CD4-positive, alpha-beta memory T cell (primary cell): ENCODE data around the gene SMURF2. TPM values are rescaled to one million over a fixed set of nuclear protein-coding genes. Genes with fewer than 3 reads are reported as not detected.
A peak's percentile ranks its signal among the peaks of the same experiment; 100 is the strongest.

Experiments
- CTCF ChIA-PET: fragments of 350-600 bp; sonication (Branson Sonifier 250); formaldehyde crosslinking; loops from one replicate; lab custom pipeline; 2021; ENCODE audit warnings: inconsistent platforms; ENCODE audit not compliant: partially characterized antibody; lab: Charles Lee
- POLR2A ChIA-PET: fragments of 350-600 bp; sonication (Branson Sonifier 250); formaldehyde crosslinking; loops from one replicate; lab custom pipeline; 2021; ENCODE audit not compliant: partially characterized antibody; lab: Charles Lee
- DNase-seq, 5 donors: peaks; one replicate each; pipeline versions ENCODE4 v3.0.0 to v3.0.0-alpha.2; 2020 to 2022; ENCODE audit warnings: mixed read lengths in 1 of 5
- H3K27ac ChIP-seq: one replicate; pipeline ENCODE4 v1.7.0; 2013; ENCODE audit warnings: low read depth, low read length
- H3K27me3 ChIP-seq: 2 replicates; pipeline ENCODE4 v1.7.0; 2013; ENCODE audit warnings: mild to moderate bottlenecking, low read length, moderate library complexity; ENCODE audit not compliant: insufficient read depth
- H3K36me3 ChIP-seq: 2 replicates; pipeline ENCODE4 v1.7.0; 2013; ENCODE audit warnings: mild to moderate bottlenecking, low read length, moderate library complexity; ENCODE audit not compliant: insufficient read depth
- H3K4me1 ChIP-seq: 2 replicates; pipeline ENCODE4 v1.7.0; 2013; ENCODE audit warnings: mild to moderate bottlenecking, low read length, moderate library complexity; ENCODE audit not compliant: insufficient read depth
- H3K4me3 ChIP-seq, 2 donors: one replicate each; pipeline ENCODE4 v1.7.0; 2013; ENCODE audit warnings: low read length in 2 of 2, mild to moderate bottlenecking in 1 of 2
- H3K9me3 ChIP-seq, 2 donors: one replicate each; pipeline ENCODE4 v1.7.0; 2013; ENCODE audit warnings: low read length in 2 of 2, control low read depth in 1 of 2; ENCODE audit not compliant: control insufficient read depth in 1 of 2
- H3K27ac Mint-ChIP-seq, 7 donors: one replicate each; pipeline ENCODE4 v1.8.0; 2020 to 2021; ENCODE audit warnings: mixed read lengths in 7 of 7, mild to moderate bottlenecking in 6 of 7, inconsistent platforms in 3 of 7, moderate library complexity in 3 of 7
- H3K27me3 Mint-ChIP-seq, 2 donors: one replicate each; pipeline ENCODE4 v1.8.0; 2020 to 2021; ENCODE audit warnings: mixed read lengths in 2 of 2
- H3K36me3 Mint-ChIP-seq, 2 donors: one replicate each; pipeline ENCODE4 v1.8.0; 2020 to 2021; ENCODE audit warnings: mixed read lengths in 2 of 2, inconsistent platforms in 1 of 2, mild to moderate bottlenecking in 1 of 2
- H3K4me1 Mint-ChIP-seq, 4 donors: one replicate each; pipeline ENCODE4 v1.8.0; 2020 to 2021; ENCODE audit warnings: mixed read lengths in 4 of 4, mild to moderate bottlenecking in 1 of 4
- H3K4me3 Mint-ChIP-seq, 8 donors: one replicate each; pipeline ENCODE4 v1.8.0; 2020 to 2021; ENCODE audit warnings: mixed read lengths in 8 of 8, mild to moderate bottlenecking in 7 of 8, moderate library complexity in 6 of 8, inconsistent platforms in 3 of 8
- H3K9me3 Mint-ChIP-seq, 8 donors: one replicate each; pipeline ENCODE4 v1.8.0; 2020 to 2021; ENCODE audit warnings: mixed read lengths in 8 of 8, mild to moderate bottlenecking in 5 of 8, inconsistent platforms in 3 of 8, moderate library complexity in 1 of 8
- intact Hi-C: fragments of 100-400 bp; cut with micrococcal nuclease; formaldehyde crosslinking; loops from one replicate; pipeline ENCODE4 v1.15.1; 2023
- polyA plus RNA-seq, 2 donors: library from polyadenylated mRNA; unstranded; fragments of 300-500 nt; fragmentation: Illumina TruSeq; gene quantifications; one replicate each; pipeline ENCODE4 v1.2.3, GENCODE V29; 2021
- total RNA-seq, 2 experiments: library from RNA; stranded (reverse); gene quantifications; one replicate each; pipeline ENCODE4 v1.2.3, GENCODE V29; 2021

SMURF2 gene
- total and polyA plus RNA-seq, 4 experiments from 2014 or later, result 4.9 to 35.0 (median 20.3) TPM

- H3K27ac Mint-ChIP-seq, result peak overlapping the region; percentile 97 to 100 (median 100)
Observed at GRCh38 chr17:64504769-64505339, 157.3 kb downstream of the SMURF2 start.

GRCh38 chr17:64503821-64504768 is 158.0 kb downstream of the SMURF2 start:
- peaks cover 65 to 85% of the 10 kb centered on the region in 2 donors for H3K36me3 Mint-ChIP-seq
- CTCF ChIA-PET, result interaction anchor here (0.6 to 6.2 kb wide), 4 partner anchors 11 to 132 kb away, joined by 3 to 62 read pairs (median 4); no protein-coding TSS in a partner anchor
- Histone ChIP-seq H3K36me3 (peaks cover 62% of the 10 kb centered on the region), H3K9me3 (no peaks in the 10 kb centered on the region), H3K27me3 (no peaks in the 10 kb centered on the region), H3K4me3 (peak overlapping the region; percentile 67 to 97), H3K27ac (peak overlapping the region; percentile 98), H3K4me1 (peaks cover 68% of the 10 kb centered on the region)
- peaks cover 54 to 89% (median 67%) of the 10 kb centered on the region in 4 donors for H3K4me1 Mint-ChIP-seq
- peaks cover 0 to 4% of the 10 kb centered on the region in 2 donors for H3K27me3 Mint-ChIP-seq
- peak in 1 of 5 donors; percentile 17 for DNase-seq
- POLR2A ChIA-PET, result interaction anchor here (1.0 to 7.9 kb wide), 15 partner anchors 8 to 807 kb away, joined by 3 to 330 read pairs (median 29); partner anchors contain the start of genes CCDC47, DDX42, POLG2 and SMURF2
- H3K9me3 Mint-ChIP-seq, result peaks cover 0 to 41% (median under 1%) of the 10 kb centered on the region in 8 donors
- intact Hi-C loops, result loop anchor here (2.0 to 10.0 kb wide), 3 partner anchors 145 to 799 kb away; partner anchors contain the start of genes LIMD2 and SMARCD2
- peak overlapping the region; percentile 95 to 100 (median 100) for H3K4me3 Mint-ChIP-seq
- peak overlapping the region; percentile 97 to 100 (median 100) for H3K27ac Mint-ChIP-seq

More at GRCh38 chr17:64504769-64505339, 157.3 kb downstream of the SMURF2 start:
- H3K9me3 ChIP-seq, result no peaks in the 10 kb centered on the region
- peak overlapping the region; percentile 98 for H3K27ac ChIP-seq
- CTCF ChIA-PET, result interaction anchor here (0.6 to 6.2 kb wide), 5 partner anchors 8 to 85 kb away, joined by 3 to 62 read pairs (median 14); partner anchors contain the start of gene POLG2
- Mint-ChIP-seq H3K4me1 (peaks cover 53 to 89% (median 67%) of the 10 kb centered on the region in 4 donors), H3K9me3 (peaks cover 0 to 41% (median under 1%) of the 10 kb centered on the region in 8 donors), H3K36me3 (peaks cover 58 to 80% of the 10 kb centered on the region in 2 donors), H3K27me3 (peaks cover 0 to 4% of the 10 kb centered on the region in 2 donors), H3K4me3 (peak overlapping the region; percentile 95 to 100 (median 100))
- H3K36me3 ChIP-seq, result peaks cover 58% of the 10 kb centered on the region
- H3K4me1 ChIP-seq, result peaks cover 66% of the 10 kb centered on the region
- H3K4me3 ChIP-seq, result peak overlapping the region; percentile 67 to 97
- POLR2A ChIA-PET, result interaction anchor here (0.8 to 7.9 kb wide), 37 partner anchors 8 to 806 kb away, joined by 3 to 330 read pairs (median 7); partner anchors contain the start of genes CCDC47, DDX42, ICAM2 and LIMD2
- intact Hi-C loops, result loop anchor here (2.0 to 10.0 kb wide), 4 partner anchors 144 to 800 kb away; partner anchors contain the start of genes CCDC47, DDX42, LIMD2 and SMARCD2
- peak in 2 of 5 donors; percentile 30 to 31 for DNase-seq
- no peaks in the 10 kb centered on the region for H3K27me3 ChIP-seq

GRCh38 chr17:64503341-64503740 is 158.8 kb downstream of the SMURF2 start:
- Mint-ChIP-seq H3K27ac (peak overlapping the region; percentile 53 to 100 (median 91)), H3K4me1 (peaks cover 50 to 93% (median 66%) of the 10 kb centered on the region in 4 donors), H3K4me3 (peak overlapping the region in 7 of 8 donors; percentile 6 to 99 (median 57)), H3K9me3 (peaks cover 0 to 41% (median under 1%) of the 10 kb centered on the region in 8 donors), H3K36me3 (peaks cover 65 to 90% of the 10 kb centered on the region in 2 donors), H3K27me3 (peaks cover 0 to 4% of the 10 kb centered on the region in 2 donors)
- H3K9me3 ChIP-seq, result no peaks in the 10 kb centered on the region
- peak overlapping the region; percentile 98 for H3K27ac ChIP-seq
- H3K4me1 ChIP-seq, result peaks cover 70% of the 10 kb centered on the region
- H3K36me3 ChIP-seq, result peaks cover 67% of the 10 kb centered on the region
- POLR2A ChIA-PET, result interaction anchor here (1.3 to 7.9 kb wide), 4 partner anchors 12 to 806 kb away, joined by 4 to 110 read pairs (median 43); no protein-coding TSS in a partner anchor
- CTCF ChIA-PET, result interaction anchor here (1.6 to 6.2 kb wide), 2 partner anchors 11 to 83 kb away, joined by 6 to 62 read pairs; no protein-coding TSS in a partner anchor
- intact Hi-C loops, result loop anchor here (10.0 kb wide), 2 partner anchors 659 to 799 kb away; partner anchors contain the start of genes LIMD2 and SMARCD2
- no peaks in the 10 kb centered on the region for H3K27me3 ChIP-seq
- H3K4me3 ChIP-seq, result no peak overlapping the region
- peak in 1 of 5 donors; percentile 9 for DNase-seq

- DNase-seq, result peak in 1 of 5 donors; percentile 10
- Mint-ChIP-seq H3K36me3 (peaks cover 65 to 94% of the 10 kb centered on the region in 2 donors), H3K4me1 (peaks cover 53 to 93% (median 67%) of the 10 kb centered on the region in 4 donors), H3K27me3 (peaks cover 0 to 4% of the 10 kb centered on the region in 2 donors), H3K9me3 (peaks cover 0 to 41% (median under 1%) of the 10 kb centered on the region in 8 donors), H3K4me3 (peak overlapping the region in 7 of 8 donors; percentile 12 to 66 (median 57)), H3K27ac (peak overlapping the region; percentile 10 to 100 (median 91))
- ChIA-PET CTCF (interaction anchor here (1.6 to 6.2 kb wide), 3 partner anchors 10 to 83 kb away, joined by 5 to 62 read pairs (median 6); no protein-coding TSS in a partner anchor), POLR2A (interaction anchor here (1.3 to 7.9 kb wide), 2 partner anchors 12 to 806 kb away, joined by 4 to 110 read pairs; no protein-coding TSS in a partner anchor)
- intact Hi-C loops, result loop anchor here (10.0 kb wide), 2 partner anchors 658 to 798 kb away; partner anchors contain the start of genes LIMD2 and SMARCD2
- H3K27ac ChIP-seq, result peak overlapping the region; percentile 98
- no peak overlapping the region for H3K4me3 ChIP-seq
- peaks cover 71% of the 10 kb centered on the region for H3K36me3 ChIP-seq
- H3K4me1 ChIP-seq, result peaks cover 70% of the 10 kb centered on the region
- no peaks in the 10 kb centered on the region for H3K27me3 ChIP-seq
- no peaks in the 10 kb centered on the region for H3K9me3 ChIP-seq
Observed at GRCh38 chr17:64502809-64503208, 159.3 kb downstream of the SMURF2 start.

GRCh38 chr17:64502021-64502420 is 160.1 kb downstream of the SMURF2 start:
- Histone ChIP-seq H3K27ac (peak overlapping the region; percentile 98), H3K4me1 (peaks cover 73% of the 10 kb centered on the region), H3K36me3 (peaks cover 71% of the 10 kb centered on the region), H3K4me3 (no peak overlapping the region), H3K9me3 (no peaks in the 10 kb centered on the region), H3K27me3 (no peaks in the 10 kb centered on the region)
- Mint-ChIP-seq H3K27me3 (peaks cover 0 to 4% of the 10 kb centered on the region in 2 donors), H3K36me3 (peaks cover 65 to 95% of the 10 kb centered on the region in 2 donors), H3K9me3 (peaks cover 0 to 44% (median under 1%) of the 10 kb centered on the region in 8 donors), H3K27ac (peak overlapping the region; percentile 16 to 99 (median 81)), H3K4me1 (peaks cover 51 to 94% (median 68%) of the 10 kb centered on the region in 4 donors), H3K4me3 (peak overlapping the region in 5 of 8 donors; percentile 34 to 66 (median 35))
- POLR2A ChIA-PET, result interaction anchor here (7.9 kb wide), 1 partner anchor 11 kb away, joined by 110 read pairs; no protein-coding TSS in a partner anchor
- DNase-seq, result peak in 1 of 5 donors; percentile 18
- intact Hi-C loops, result loop anchor here (10.0 kb wide), 2 partner anchors 657 to 797 kb away; partner anchors contain the start of genes LIMD2 and SMARCD2
- CTCF ChIA-PET, result interaction anchor here (0.5 to 6.2 kb wide), 4 partner anchors 9 to 474 kb away, joined by 3 to 62 read pairs (median 4); no protein-coding TSS in a partner anchor
